COR-L47 (cell line): ENCODE data around the gene TBX15.

ENCODE experiments used
- DNase-seq: peaks from one replicate; lab custom pipeline; 2025; lab: John Stamatoyannopoulos, UW

TBX15 gene

DNA sequence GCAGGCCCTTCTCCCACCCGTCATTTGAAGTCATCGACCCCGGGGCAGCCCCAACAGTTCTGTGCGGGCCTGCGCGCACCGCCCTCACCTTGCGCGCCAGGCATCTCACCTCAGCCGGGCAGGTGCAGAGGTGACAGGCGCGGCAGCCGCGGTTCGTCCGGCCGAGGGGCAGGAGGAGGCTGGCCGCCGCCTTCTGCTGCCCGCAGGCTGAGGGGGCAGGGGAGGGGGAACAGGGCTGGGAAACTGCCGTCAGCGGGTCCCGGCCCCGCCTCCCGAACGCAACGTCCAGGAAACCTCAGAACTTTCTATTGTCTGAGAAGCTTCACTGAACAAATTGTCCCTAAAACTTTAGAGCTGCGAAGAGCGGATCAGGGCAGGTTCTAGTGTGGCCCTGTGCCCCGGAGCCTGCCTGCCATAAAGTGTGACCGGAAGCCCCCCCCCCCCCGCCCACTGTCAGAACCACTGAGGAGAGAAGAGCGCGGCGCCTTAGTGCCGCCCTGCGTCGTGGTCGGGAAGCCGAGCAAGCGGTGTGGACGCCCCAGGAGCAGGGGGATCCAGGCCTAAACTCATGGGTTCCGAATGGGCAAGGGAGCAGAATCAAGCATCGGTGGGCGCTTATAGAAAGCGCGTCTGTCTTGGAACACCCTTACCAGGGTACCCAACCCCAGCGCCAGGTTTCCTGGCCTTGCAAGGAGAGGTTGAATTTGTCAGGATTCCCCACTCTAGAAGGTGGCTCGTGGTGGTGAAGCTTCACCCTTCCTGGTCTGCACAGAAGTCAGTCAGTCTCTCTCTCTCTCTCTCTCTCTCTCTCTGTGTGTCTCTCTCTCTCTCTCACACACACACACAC is 13.3 kb upstream of the TBX15 start:
- DNase-seq = no peak

DNA sequence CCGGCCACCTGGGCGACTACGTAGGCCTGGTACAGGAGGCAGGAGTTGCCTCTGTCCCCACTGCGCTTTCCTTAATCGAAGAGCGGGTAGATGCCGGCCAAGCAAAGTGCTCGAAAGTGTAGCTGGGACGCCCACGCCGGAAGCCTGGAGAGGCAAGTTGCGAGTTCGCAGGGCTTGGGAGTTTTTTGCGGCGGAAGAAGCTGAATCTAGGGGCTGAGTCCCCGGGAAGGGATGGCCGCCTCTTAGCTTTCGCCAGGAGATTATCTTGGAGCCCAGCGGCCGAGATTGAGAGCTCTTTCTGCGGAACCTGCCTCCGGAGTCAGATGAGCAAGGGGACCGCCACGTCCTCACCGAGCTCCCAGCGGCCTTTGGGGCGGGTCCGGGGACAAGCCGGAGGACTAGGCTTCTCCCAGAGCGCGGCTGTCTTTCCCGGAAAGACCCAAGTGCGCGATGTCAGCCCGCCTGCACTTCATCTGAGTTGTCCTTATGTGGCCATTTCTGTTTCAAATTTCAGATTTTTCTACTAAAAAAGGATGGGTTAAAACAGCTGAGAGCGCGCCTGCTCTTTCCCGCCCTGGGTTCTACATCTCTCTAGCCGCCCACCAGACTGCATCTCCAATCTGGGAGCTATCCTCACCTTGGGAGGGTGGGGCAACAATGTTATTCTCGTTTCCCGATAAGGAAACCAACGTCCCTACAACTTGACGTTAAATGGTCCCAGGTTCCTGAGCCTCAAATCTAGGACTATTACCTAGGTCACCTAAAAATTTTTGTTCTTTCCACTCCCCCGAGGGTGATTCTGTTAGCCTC is 12.4 kb upstream of the TBX15 start:
- DNase-seq = no peak

DNA sequence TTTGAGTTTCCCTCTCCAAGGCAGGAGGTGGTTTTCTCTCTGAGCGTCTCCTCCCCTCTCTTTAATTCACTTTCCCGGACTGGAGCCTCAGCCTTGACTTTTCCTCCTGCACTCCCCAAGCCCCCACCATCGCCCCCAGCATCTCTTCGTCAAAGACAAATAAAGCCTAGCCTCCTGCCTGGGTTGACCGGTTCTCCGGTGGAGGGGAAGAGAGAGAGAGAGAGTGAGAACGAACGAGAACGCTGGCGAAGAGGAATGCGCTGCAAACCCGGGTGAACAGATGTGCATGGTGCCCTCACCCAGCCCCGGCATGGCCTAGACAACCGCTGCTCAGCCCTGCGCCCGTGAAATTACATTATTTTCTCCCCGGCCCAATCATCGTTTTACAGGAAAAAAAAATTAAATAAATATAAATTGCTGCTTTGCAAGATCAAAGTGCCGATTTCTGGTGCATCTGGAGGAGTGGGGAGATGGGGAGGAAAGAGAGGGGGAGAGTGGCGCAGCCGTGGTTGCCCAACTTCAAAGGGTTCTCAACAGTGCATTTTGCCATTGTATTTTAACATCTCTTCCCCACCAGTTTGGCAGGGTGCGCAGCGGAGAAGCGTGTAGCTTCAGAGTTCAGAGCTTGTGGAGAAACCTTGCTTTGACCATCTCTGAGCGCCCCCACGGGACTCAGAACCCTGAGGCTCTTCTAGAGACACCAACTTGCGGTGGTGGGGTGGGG is 11.4 kb upstream of the TBX15 start:
- no peak for DNase-seq

DNA sequence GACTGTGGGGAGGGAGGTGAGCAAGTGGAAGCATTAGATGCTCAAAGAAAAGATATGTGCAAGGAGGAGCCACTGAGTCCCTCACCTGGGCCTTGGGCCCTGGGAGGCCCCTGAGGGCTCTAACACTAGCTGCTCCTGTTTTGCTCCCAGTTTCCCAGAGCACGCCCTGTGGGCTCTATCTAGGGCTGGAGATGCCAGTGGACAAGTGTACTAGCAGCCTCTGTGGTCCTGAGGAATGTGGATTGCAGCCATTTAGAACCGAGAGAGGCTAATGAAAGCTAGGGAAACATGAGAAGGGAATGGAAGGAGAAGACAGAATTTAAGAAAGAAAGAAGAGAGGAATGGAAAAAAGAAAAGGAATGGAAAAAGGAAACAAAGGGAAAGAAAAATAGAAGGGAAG is 10.0 kb upstream of the TBX15 start:
- no peak for DNase-seq

DNA sequence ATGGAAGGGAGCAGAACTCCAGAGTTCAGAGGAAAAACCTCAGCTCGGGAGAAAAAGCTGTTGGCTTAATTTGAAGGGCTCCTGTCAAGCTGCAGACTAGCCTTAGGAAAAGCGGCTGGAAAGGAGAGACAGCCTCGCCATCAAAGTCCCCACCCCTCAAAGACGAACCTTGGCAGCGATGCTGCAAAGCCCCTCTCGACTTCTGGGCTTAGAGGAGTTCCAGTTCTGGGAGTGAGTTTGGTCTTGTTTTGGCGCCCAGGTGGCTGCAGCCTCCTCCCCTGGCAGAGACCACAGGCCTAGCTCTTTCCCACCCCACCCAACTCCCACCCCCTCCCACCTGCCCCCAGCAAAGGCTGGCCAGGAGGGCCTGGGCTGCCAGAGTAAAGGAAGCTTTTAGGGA is 9.1 kb upstream of the TBX15 start:
- DNase-seq = no peak

DNA sequence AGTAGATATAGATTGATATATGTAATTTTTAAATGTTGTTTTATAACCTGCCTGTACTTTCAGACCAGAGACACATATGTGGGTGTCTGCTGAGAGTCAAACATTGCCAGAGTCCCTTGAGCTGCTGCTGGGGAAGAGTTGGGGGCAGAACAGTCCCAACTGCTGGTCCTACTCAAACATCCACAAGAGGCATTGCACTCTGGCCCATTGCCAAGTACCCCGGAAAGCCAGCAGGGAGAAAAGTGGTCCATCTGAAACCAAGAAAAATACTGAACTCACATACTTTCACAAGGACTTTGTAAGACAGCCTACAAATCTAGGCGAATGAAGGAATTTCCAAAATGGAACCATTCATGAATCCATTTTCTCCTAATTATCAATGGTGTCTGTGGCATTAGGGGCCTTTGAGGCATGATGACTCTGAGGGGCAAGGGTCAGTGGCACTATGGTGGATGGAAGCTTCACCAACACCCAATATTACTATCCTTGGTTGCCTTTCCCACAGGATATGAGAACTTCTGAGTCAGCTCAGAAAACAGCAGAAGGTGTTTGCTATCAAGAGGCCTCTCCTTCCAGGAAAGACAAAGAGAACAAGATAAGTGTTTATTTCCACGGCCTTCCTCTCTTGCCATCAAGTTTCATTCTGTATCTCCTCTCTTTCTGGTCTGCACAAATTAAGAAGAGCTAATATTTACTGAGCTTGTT is 7.3 kb upstream of the TBX15 start:
- no peak for DNase-seq

DNA sequence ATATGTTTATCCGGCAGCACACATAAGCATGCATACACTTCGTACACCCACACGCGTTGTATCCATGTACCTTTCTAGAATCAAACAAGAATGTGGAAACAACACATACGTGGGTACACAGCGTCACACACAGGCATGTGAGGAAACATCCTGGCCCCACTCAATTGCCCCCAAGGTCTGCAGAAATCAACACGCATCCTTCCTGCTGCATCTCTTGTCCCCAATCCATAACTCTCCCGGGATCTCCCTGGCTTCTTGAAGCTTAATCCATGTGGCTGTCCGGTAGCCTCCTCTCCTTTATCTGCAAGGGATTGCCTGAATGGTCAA is 5.5 kb upstream of the TBX15 start:
- no peak for DNase-seq

DNA sequence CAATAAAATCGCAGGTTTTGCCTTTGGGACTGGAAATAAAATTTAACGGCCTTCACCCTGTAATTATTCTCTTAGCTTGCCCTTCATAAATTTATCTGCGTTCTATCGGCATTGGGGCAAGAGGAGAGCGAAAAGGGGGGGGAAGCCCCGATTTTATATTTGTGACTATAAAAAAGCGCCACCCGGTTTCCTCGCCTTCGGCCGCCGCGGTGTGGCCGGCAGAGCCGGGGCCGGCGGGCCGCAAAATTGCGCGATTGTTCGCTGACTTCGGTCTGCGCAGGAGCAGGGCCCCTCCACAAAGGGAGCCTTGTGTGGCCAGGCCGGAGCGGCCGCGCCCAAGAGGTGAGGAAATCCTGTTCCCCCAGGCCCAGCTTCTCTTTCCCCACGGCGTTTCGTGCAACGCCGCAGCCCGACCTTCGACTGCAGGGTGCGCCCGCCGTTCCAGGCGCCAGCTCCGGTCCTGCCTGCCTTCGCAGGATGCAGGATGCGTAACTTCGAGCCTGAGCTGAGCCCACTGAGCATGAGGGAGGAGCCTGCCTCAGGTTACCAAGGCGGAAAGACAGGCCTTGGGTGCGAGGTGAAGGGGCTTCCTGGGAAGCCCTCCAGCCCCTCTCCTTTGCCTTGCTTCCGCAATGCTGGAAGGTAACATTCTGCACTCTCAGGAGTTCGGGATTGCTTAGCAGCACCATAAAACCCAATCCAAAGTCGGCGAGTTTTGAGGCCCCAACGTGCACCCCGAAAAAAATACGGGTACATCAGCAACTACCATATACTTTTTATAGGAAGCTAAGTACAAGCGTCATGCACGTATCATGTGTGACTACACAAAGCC is 4.9 kb upstream of the TBX15 start:
- no peak for DNase-seq

DNA sequence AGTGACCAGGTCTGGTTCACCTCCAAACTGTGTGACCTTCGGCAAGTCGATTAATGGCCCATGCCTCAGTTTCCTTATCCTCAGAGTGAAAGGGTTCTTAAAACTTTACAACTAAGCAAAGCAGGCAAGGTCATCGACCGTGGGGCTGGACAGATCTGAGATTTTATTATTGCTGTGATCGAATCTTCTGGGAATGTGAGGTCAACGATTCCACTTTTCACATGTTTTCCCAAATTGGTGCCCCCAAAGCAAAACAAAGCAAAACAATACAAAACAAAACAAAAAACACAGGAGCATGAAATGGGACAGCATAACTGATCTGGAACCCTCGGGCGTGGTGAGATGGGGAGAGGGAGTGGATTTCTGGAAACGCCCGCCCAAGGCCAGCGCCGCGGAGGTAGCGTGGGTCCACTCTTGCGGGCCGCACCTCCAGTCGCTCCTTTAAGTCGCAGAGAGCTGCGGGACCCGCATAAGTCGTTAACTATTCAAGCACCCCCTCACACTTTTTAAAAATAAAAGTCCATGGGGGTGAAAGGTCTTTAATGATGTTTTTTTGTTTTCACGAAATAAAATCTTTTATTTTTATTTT is 4.2 kb upstream of the TBX15 start:
- no peak for DNase-seq

DNA sequence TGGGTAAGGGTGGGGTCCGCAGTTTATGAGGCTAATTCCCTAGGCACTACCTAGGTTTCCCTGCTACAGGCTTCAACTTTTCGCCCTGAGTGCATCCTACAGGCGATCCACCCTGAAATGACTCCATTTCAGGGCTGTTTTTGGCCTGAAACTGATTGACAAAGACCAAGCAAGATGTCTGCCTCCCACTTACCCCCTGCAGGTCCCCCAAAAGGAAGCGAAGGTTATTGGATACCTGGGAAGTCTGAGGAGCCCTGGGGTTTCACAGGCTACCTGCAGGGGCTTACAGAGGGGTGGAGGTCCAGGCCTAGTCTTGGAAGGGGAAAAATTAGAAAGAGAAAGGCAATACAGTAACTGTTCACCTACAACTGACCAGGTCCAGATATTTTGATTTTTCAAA is 3.3 kb upstream of the TBX15 start:
- DNase-seq = no peak

DNA sequence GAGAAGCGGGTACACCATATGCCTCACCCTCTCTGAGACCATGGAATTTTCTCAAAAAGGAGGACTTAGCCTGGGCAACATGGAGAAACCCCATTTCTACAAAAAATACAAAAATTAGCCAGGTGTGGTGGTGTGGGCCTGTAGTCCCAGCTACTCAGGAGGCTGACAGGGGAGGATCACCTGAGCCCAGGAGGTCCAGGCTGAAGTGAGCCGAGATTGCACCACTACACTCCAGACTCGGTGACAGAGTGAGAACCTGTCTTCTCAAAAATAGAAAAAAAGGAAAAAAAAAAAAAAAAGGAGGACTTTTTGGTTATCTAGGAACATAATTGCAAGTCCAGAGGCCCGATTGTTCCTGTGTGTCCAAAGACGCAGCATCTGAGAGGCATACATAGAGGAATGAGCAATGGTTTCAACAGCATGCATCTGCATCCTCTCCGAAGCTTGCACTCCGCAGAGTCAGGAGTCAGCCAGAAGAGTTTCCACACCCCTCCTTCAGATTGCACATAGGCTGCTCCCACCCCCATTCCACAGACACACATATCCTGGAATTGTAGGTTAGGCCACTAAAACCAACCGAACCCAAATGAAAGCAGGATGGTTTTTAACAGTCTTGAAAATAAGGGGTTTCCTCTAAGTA is 2.5 kb upstream of the TBX15 start:
- DNase-seq = no peak

DNA sequence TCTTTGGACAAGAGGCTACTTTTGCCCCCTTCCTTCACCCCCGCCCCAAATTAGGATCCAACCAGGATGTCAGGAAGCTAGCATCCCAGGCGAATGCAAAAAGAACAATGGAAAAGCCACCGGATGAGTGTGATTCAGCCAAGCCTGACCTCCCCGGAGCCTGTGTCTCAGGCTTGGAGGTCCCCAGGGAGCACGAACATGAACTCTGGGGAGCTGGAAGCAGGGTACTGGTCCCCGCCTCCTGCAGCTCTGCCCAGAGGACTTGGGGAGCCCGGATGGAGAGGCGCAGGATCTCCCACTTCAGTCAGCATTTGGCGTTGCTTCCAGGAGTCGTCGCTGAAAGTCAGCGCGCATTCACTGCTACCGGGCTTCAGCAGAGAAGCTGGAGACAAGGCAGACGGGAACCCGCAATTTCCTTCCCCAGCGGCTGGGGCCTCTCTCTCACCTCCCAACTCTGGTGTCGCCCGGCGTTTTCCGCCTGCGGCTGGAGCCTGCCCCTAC is 1.8 kb upstream of the TBX15 start:
- DNase-seq = no peak

DNA sequence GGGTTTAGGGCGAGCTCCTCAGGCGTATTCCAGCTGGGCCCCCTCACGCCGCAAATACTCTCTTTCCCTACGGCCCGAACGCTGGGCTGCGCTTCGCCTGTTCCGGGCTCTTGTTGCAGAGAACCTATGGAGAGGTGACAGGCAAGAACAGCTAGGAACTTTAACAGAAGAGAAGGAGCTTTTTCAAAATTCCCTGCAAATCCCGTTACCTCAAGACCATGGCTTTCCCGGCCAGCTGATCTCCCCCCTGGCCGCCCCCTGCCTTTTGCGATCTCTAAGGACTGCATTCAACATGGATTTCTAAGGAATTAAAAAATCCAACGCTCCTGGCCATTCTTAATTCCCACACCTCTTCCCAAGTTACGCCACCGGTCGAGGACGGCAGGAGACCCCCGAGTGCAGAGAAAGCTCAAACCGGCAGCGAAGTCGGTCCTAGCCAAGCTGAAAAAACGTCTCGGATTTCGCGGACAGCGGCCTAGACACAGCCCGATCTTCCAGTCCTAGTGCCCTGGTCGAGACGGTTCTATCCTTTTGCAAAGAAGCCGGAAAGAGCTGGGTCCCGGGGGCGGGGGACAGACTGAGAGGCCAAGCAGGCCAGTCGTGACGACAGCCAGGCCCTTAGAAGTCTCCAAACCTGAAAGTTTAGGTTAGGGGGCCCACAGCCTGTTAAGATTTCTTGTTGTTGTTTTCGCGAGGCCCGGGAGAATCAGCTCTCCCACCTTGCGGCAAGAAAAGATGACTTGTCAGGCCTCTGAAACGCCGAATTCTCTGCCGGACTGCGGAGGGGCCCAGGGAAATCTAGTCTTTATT is 1.1 kb upstream of the TBX15 start:
- no peak for DNase-seq

DNA sequence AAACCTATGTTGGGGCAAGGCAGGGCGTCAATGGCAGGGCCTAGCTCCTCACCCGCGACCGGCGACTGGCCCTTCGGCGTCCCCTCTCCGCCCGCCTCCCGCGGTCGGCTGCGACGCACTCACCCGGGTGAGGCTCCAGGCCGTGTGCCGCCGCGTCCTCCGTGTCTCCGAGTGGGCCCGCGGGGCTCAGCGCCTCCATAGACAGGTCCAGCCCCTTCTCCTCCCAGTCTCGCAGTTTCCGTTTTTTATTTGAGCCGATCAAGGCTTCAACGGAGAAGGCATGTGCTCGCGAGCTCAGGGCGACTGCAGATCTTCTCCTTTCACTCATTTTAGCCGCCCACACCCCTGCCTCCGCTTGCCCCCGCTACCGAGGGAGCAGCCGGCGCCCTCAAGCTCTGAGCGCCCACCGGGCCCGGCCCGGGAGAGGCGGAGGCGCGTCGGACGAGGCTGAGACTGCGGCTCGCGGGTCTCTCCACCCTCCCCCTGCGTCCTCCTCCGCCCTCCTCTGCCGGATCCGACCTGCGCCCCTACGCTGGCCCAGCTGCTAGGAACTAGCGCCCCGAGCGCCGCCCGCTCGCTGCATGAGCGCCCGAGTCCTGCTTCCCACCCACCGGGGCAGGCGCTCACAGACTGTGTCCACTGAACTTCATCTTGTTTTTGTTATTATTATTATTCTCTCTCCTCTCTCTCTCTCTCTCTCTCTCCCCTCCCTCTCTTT is 516 bp downstream of the TBX15 start:
- DNase-seq = no peak

DNA sequence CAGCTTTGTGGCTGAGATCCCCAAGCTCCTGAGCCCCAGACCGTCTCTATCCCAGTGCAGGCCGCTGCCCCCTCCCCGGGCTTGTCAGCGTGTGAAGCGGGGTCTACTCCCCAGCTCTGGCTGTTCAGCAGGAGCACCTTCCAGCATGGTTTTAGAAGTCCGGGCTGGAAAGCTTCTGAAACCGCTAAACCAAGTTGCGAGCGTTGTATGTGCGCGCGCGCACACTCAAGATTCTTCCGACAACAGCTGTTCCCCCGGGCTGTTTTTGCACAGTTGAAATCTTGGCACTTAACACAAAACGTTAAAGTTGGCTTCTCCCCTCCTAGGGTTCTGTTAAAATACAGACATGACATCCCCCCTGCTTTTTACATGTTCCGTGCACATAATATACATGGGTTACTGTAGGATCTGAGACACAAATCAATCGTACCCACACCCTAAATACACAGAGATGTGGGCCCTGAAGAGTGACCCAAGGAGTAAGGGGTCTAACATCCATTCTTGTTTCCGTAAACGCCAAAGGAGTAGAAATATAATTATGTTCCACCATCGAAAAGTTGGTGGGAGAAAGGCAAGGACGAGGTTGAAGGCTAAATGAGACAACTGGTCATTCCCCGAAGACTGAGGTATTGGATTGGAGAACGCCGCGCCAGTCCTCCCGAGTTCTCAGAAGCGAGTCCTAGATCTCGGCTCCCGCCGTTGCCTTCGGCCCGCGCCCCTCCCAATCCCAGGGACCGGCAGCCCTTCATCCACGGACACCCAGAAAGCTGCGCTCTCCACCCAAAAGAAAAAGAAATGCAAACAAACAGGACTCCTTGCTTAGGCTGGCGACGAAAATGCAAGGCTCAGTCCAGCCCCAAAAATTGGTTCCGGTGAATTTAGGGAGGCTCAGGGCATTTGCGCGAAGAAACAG is 1.3 kb downstream of the TBX15 start:
- DNase-seq = no peak

DNA sequence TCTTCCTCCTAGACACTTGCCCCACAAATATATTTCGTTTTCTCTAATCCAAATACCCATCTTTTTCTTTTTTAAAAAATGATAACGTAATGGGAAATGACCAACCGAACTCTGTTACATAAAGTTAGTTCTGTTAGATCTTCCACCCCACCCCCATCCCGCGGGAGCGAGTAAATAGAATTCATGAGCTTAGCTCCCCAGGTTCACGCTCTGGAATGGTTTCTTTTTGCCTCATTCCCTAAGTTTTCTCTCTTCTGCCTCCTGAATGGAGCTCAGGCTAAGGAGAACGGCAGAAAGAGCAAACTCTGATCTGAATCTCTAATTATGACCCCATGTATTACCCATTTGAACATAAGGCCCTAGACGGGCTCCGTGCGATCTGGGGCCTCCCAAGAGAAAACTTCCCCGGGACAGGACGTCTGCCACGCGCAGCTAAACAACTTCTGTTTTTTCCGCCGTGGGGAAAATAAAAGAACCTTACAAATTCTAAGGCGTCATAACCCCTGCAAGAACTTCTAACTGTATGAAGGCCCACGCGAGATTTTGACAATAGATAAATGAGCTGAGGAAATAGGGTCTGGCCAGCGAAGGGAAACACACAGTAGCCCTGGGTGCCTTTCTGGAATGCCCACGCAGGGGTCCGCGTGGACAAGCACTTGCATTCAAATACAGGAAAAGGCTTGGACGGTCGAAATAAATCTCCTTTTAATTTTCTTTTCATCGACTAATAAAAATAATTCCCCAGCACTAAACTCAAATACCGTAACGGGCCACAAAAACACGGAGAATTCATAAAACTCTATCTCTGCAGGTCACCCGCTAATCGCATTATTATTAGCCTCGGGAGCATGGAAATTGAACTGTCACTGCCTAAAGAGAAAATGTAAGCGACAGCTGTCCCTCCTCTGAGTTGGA is 2.2 kb downstream of the TBX15 start:
- no peak for DNase-seq
